HS-5 (cell line): ENCODE results near the gene GSTO1.

Experiments used
- DNase-seq: peaks from one replicate; pipeline ENCODE4 v3.0.0-alpha.2; 2012; ENCODE audit warnings: low read depth

The GSTO1 gene

GRCh38 chr10:104274762-104275721 is 20.4 kb downstream of the GSTO1 start:
- DNase-seq: no peak

GRCh38 chr10:104276192-104276591 is 21.5 kb downstream of the GSTO1 start:
- no peak for DNase-seq

GRCh38 chr10:104277785-104278184 is 23.1 kb downstream of the GSTO1 start:
- no peak for DNase-seq

- DNase-seq: no peak
Measured at GRCh38 chr10:104279550-104280259, 25.0 kb downstream of the GSTO1 start.

GRCh38 chr10:104281694-104282093 is 27.0 kb downstream of the GSTO1 start:
- DNase-seq: no peak

- no peak for DNase-seq
Measured at GRCh38 chr10:104284846-104285245, 30.2 kb downstream of the GSTO1 start.

- no peak for DNase-seq
Measured at GRCh38 chr10:104286939-104287338, 32.2 kb downstream of the GSTO1 start.

GRCh38 chr10:104288355-104288754 is 33.7 kb downstream of the GSTO1 start:
- DNase-seq: no peak

GRCh38 chr10:104291439-104291951 is 36.8 kb downstream of the GSTO1 start:
- no peak for DNase-seq

- DNase-seq: no peak
Measured at GRCh38 chr10:104293011-104293410, 38.3 kb downstream of the GSTO1 start.

GRCh38 chr10:104293781-104294321 is 39.2 kb downstream of the GSTO1 start:
- no peak for DNase-seq

- no peak for DNase-seq
Measured at GRCh38 chr10:104296687-104297436, 42.2 kb downstream of the GSTO1 start.

- no peak for DNase-seq
Measured at GRCh38 chr10:104297697-104298660, 43.3 kb downstream of the GSTO1 start.

GRCh38 chr10:104299031-104299904 is 44.6 kb downstream of the GSTO1 start:
- DNase-seq: no peak

- peak; percentile 97 for DNase-seq
Measured at GRCh38 chr10:104300002-104300735, 45.5 kb downstream of the GSTO1 start.

GRCh38 chr10:104300736-104301292 is 46.1 kb downstream of the GSTO1 start:
- peak; percentile 98 for DNase-seq

- DNase-seq: no peak
Measured at GRCh38 chr10:104301907-104302690, 47.4 kb downstream of the GSTO1 start.
